Stimulated activated naive B cell treated with anti-CD40 and anti-IgM and Interleukin-4, amounts not matched to agents 10 μg/mL and 1 μg/mL and 100 μg/mL, for 72 hours (primary cell): Measurements from ENCODE around the gene PLCB2.

Experiments
- ATAC-seq, 2 donors: fragments of 150-1000 bp; cut with Tn5 transposase; replicated peaks; 2 replicates each; pipeline ENCODE4 v1.10.0; 2021; ENCODE audit warnings: moderate library complexity in 1 of 2
- DNase-seq: peaks from one replicate; pipeline ENCODE4 v3.0.0; 2021
- H3K27ac Mint-ChIP-seq: one replicate; pipeline ENCODE4 v1.8.0; 2022; ENCODE audit warnings: mild to moderate bottlenecking, mixed read lengths
- H3K27me3 Mint-ChIP-seq, 2 donors: one replicate each; pipeline ENCODE4 v1.8.0; 2022; ENCODE audit warnings: mixed read lengths in 2 of 2
- H3K36me3 Mint-ChIP-seq, 2 donors: one replicate each; pipeline ENCODE4 v1.8.0; 2022; ENCODE audit warnings: mixed read lengths in 2 of 2, mild to moderate bottlenecking in 1 of 2
- H3K4me1 Mint-ChIP-seq, 2 donors: one replicate each; pipeline ENCODE4 v1.8.0; 2022; ENCODE audit warnings: mixed read lengths in 2 of 2, mild to moderate bottlenecking in 1 of 2
- H3K4me3 Mint-ChIP-seq, 2 donors: one replicate each; pipeline ENCODE4 v1.8.0; 2022; ENCODE audit warnings: mild to moderate bottlenecking in 2 of 2, mixed read lengths in 2 of 2, moderate library complexity in 1 of 2
- H3K9me3 Mint-ChIP-seq, 2 donors: one replicate each; pipeline ENCODE4 v1.8.0; 2022; ENCODE audit warnings: mixed read lengths in 2 of 2, mild to moderate bottlenecking in 1 of 2

Gene PLCB2

DNA sequence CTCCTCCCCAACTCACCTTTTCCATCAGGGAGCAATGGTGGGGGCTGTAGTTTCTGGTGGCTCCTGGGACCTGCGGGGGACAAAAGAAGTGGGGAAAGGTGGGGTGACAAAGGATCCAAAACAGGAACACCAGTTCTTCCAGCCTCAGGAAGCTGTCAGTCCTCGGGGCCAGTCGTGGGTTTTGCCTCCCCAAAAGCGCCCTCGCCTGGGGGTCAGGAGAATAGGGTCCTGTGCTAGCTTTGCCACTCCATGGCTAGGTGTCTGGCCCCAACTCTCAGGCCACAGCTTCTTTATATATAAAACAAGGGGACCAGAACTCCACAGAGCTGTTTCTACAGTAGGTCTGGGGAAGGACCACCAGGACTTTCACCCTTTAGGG lies 29.0 kb upstream of the PLCB2 start:
- peaks cover 2 to 3% of the 10 kb centered on the region in 2 donors for H3K36me3 Mint-ChIP-seq
- H3K27me3 Mint-ChIP-seq: peaks cover 4 to 28% of the 10 kb centered on the region in 2 donors
- peaks cover 38 to 66% of the 10 kb centered on the region in 2 donors for H3K4me1 Mint-ChIP-seq
- DNase-seq (no peak), ATAC-seq (no peak)
- no peaks in the 10 kb centered on the region for H3K9me3 Mint-ChIP-seq
- H3K4me3 Mint-ChIP-seq: no peak overlapping the region
- no peak overlapping the region for H3K27ac Mint-ChIP-seq

DNA sequence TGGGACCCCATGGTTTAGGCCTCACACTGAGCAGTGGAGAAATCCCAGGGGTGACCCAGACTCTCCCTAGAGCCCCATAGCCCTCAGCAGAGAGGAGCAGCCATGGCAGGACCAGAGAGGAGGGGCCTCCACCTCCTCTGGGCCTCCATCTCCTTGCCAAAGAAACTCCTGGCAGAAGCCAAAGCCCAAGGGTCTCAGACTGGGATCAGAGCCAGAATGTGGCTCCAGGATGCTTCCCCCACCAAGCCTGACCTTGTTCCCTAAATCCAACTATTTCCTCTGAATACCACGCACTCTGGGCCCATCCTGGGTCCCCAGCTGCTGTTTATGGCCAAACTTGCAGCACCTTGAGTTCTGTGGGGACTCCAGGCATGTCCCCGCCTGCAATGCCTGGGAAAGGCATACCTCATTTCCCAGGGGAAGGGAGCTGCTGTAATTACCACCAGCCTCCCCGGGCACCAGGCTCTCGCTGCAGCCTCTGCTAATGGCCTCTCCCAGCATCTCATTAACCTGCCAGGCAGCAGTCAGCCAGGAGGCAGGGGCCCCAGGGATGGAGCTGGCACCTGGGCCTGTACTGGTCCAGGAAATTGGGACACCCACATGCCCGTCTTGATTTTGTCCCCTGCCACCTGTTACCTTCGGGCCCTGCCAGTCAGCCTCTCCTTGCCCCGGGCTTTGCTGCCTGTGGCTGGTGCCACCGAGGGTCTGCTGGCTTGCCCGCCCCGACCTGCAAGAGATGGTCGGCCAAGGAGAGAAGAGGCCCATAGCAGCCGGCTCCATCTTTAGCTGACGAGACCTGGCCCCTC lies 28.4 kb upstream of the PLCB2 start:
- Mint-ChIP-seq H3K27ac (no peak overlapping the region), H3K4me1 (peaks cover 38 to 67% of the 10 kb centered on the region in 2 donors), H3K4me3 (no peak overlapping the region), H3K36me3 (peaks cover 2 to 3% of the 10 kb centered on the region in 2 donors), H3K27me3 (peaks cover 4 to 28% of the 10 kb centered on the region in 2 donors), H3K9me3 (no peaks in the 10 kb centered on the region)
- DNase-seq (no peak), ATAC-seq (no peak)

DNA sequence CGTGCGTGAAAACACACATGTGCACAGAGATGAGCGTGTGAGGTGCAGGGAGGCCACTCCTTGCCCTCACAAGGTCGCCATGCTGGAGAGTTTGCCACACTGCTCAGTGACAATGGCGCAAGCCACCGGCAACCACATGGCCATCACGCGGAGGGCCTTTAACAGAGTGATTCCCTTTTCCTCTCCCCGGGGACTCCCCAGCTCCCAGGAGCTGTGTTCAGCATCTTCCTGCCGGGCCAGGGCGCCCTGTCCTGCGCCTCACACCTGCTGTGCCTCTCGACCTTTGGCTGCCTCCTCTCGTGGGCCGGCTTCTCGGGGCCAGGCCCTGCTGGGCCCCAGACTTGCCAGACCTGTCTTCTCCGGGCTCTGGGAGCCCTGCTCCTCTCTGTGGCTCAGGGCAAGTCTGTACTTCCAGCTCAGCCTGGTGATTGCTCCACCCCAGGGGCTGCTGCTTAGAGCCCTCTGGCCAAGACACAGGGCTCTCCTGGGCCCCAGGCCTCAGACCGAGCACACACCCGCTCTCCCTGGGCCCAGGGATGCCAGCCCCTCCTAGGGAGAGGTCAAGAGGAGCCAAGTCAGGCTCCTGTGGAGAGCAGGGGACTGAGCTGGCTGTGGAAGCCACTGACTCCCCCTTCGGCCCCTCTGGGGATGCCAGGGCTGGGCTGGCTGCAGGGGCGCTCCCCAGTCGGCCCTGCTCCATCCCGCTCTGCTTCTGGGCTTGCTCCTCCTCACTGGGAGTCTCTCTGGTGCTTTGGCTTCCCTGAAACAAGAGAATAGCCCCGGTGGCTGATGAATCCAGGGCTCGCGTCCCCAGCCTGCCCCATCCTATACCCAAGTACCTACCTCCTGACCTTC lies 27.4 kb upstream of the PLCB2 start:
- Mint-ChIP-seq H3K9me3 (no peaks in the 10 kb centered on the region), H3K4me3 (no peak overlapping the region), H3K27ac (no peak overlapping the region), H3K4me1 (peaks cover 38 to 67% of the 10 kb centered on the region in 2 donors), H3K27me3 (peaks cover 4 to 28% of the 10 kb centered on the region in 2 donors), H3K36me3 (peaks cover 2 to 3% of the 10 kb centered on the region in 2 donors)
- ATAC-seq: no peak
- DNase-seq: no peak

DNA sequence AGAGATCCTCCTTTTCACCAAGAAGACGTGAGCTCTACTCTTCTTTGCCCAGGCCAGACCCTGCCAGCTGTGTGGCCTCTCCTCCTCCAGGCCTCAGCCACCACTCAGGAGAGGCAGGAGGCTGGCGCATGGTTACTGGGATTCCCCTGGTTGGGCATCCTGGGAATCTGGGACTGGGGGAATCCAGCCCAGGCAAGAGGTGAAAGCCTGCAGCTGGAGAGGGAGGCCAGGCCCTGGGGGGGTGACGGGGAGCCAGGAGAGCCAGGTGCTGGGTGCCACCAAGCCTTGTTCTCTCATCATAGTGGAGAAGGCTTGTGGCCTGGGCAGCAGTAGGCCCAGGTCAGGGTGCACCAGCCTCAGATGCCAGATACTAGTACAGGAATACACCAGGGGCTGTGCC lies 26.8 kb upstream of the PLCB2 start:
- ATAC-seq (peak; percentile 6 to 17), DNase-seq (no peak)
- H3K4me3 Mint-ChIP-seq: peak overlapping the region in 1 of 2 donors; percentile 73
- peak overlapping the region; percentile 77 for H3K27ac Mint-ChIP-seq
- peaks cover 2 to 3% of the 10 kb centered on the region in 2 donors for H3K36me3 Mint-ChIP-seq
- H3K27me3 Mint-ChIP-seq: peaks cover 4 to 29% of the 10 kb centered on the region in 2 donors
- H3K4me1 Mint-ChIP-seq: peaks cover 38 to 68% of the 10 kb centered on the region in 2 donors
- H3K9me3 Mint-ChIP-seq: no peaks in the 10 kb centered on the region

DNA sequence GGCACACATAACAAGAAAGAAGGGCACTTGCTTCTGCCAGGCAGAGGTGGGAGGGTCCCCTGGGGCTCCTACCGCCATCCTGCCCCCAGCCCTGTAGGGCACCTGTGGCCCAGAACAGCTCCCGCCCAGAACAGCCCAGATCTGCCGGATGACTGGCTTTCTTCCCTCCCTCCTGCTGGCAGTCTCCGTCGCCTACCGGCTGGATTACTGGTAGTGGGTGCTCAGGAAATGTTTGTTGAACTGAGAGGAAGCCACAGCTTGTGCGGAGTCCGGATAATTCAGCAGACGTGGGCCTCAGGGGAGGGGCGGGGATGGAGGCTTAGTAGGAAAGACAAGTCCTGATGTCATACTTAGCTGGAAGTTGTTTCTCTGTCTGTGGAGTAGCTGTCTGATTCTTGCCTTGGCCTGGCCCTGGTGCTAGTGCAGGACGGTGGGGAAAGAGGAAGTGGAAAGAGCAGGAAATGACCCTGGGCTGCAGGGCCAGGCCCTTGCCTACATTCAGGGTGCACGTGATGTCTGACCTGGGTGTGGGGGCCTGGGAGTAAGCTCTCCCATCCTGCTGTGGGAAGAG lies 26.3 kb upstream of the PLCB2 start:
- peaks cover 38 to 73% of the 10 kb centered on the region in 2 donors for H3K4me1 Mint-ChIP-seq
- ATAC-seq: peak; percentile 78
- DNase-seq: peak; percentile 30
- peaks cover 3% of the 10 kb centered on the region in 2 donors for H3K36me3 Mint-ChIP-seq
- no peaks in the 10 kb centered on the region for H3K9me3 Mint-ChIP-seq
- H3K4me3 Mint-ChIP-seq: peak overlapping the region; percentile 59 to 73
- peaks cover 4 to 34% of the 10 kb centered on the region in 2 donors for H3K27me3 Mint-ChIP-seq
- H3K27ac Mint-ChIP-seq: peak overlapping the region; percentile 77

DNA sequence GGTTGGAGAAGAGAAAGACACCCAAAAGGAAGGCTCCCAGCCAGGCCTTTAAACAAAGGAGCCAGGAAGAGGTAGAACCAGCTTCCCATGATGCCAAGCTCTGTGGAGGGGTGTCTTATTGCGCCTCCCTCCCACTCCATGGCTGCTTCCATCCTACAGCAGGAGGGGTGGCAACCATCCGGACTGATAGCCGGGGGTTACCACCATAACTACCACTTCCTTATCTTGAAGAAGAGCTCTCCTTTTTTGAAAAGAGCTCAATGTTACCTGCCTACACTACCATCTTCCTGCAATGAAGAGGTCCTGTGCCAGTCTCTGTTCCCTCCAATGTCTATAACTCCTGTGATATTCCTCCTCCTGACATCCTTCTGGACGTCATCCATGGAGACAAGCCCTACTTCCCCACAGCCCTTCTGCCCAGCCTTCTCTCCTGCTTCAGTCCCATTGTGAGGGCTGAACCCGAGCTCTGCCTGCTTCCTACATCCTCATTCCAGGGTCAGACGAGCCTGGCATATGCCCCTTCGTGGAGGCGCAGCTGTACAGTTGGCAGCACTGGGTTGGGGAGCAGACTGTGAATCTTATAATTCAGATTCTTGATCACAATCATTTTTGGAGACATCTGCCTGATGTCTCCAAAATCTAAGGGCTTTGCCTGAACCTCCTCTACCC lies 24.5 kb upstream of the PLCB2 start:
- Mint-ChIP-seq H3K27ac (no peak overlapping the region), H3K36me3 (peaks cover 8 to 11% of the 10 kb centered on the region in 2 donors), H3K9me3 (no peaks in the 10 kb centered on the region), H3K4me3 (no peak overlapping the region), H3K4me1 (peaks cover 34 to 77% of the 10 kb centered on the region in 2 donors), H3K27me3 (peaks cover 4 to 24% of the 10 kb centered on the region in 2 donors)
- ATAC-seq (no peak), DNase-seq (no peak)

DNA sequence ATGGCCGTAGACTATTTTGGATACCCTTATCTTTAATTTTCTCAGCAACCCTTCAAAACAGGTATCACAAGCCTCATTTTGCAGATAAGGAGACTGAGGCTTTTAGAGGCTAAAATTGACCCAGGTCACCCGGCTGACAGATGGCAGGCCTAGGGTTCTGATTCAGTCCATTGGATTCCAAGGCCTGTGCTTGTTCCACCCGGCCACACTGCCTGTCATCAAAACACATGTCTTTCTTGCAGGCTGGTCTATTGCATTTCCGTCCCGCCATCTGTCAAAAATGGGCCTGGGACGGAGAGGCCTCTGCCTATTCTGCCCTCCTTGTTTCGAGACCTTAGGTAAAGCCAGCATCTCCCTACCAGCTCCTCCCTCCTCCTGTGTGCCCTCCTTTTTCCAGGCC lies 23.9 kb upstream of the PLCB2 start:
- H3K4me3 Mint-ChIP-seq: no peak overlapping the region
- peaks cover 33 to 71% of the 10 kb centered on the region in 2 donors for H3K4me1 Mint-ChIP-seq
- no peaks in the 10 kb centered on the region for H3K9me3 Mint-ChIP-seq
- H3K36me3 Mint-ChIP-seq: peaks cover 8 to 12% of the 10 kb centered on the region in 2 donors
- DNase-seq: no peak
- ATAC-seq: no peak
- peaks cover 0 to 19% of the 10 kb centered on the region in 2 donors for H3K27me3 Mint-ChIP-seq
- no peak overlapping the region for H3K27ac Mint-ChIP-seq

DNA sequence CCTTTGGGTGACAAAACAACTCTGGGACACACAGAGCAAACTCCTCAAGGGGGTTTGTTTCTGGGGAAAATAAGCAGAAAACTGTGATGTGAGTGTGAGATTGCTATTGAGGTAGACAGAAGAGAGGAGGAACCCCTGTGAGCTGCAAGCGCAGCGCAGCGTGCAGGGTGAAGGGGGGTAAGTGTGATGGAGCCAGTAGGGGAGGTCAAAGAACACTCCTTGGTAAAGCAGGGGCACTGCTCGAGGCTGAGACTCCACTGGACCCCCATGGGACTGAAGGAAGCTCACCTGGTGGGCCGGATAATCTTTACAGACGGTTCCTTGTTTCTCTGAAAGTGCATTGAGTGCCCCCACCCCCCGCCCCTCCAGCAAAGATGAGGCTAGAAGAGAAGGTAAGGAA lies 23.3 kb upstream of the PLCB2 start:
- Mint-ChIP-seq H3K27me3 (peaks cover 0 to 14% of the 10 kb centered on the region in 2 donors), H3K36me3 (peaks cover 10 to 15% of the 10 kb centered on the region in 2 donors), H3K27ac (no peak overlapping the region), H3K4me1 (peaks cover 31 to 65% of the 10 kb centered on the region in 2 donors), H3K4me3 (no peak overlapping the region), H3K9me3 (no peaks in the 10 kb centered on the region)
- DNase-seq (no peak), ATAC-seq (no peak)

DNA sequence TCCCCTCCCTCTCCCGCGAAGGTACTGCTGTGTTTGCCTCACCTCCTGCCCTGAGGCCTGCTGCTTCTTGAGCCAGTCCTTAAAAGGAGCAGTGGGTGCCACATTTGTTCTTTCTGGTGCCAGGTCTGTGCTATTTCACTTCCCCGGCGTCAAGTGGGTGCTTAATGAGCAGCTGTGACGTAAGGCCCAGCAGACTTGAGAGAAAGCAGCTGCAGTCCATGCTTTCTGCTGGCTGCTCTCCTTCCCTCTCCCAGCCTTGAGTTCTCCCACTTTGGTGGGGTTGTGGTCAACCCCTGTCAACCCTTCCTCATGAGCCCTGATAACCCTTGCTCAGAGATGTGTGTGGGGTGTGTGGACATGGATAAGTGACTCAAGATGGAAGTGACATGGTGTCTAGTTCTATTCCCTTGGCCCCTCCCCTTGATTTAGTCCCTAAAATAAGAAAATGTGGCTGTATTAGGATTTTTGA lies 22.7 kb upstream of the PLCB2 start:
- peaks cover 28 to 65% of the 10 kb centered on the region in 2 donors for H3K4me1 Mint-ChIP-seq
- ATAC-seq (no peak), DNase-seq (no peak)

DNA sequence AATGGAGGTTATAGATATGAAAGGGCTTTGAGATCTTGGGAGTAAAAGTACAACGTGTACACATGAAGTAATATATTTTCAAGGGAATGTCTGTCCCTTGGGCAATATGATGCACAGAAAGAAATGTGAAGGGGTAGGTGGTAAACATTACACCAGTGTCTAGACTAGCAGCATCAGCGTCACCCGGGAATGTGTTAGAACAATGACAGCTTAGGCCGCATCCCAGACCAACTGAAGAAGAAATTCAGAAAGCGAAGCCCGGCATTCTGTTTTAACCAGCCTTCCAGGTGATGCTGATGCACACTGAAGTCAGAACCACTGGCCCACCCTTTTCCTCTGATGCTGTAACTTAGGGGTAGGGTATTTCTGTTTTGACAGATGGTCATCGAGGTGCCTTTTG lies 22.1 kb upstream of the PLCB2 start:
- ATAC-seq (no peak), DNase-seq (no peak)
- Mint-ChIP-seq H3K4me3 (no peak overlapping the region), H3K9me3 (no peaks in the 10 kb centered on the region), H3K27ac (no peak overlapping the region), H3K27me3 (peaks cover 0 to 10% of the 10 kb centered on the region in 2 donors), H3K4me1 (peaks cover 29 to 65% of the 10 kb centered on the region in 2 donors), H3K36me3 (peaks cover 10 to 18% of the 10 kb centered on the region in 2 donors)

More for the DNA sequence above, 22.7 kb upstream of the PLCB2 start:
- Mint-ChIP-seq H3K9me3 (no peaks in the 10 kb centered on the region), H3K4me3 (no peak overlapping the region), H3K36me3 (peaks cover 10 to 15% of the 10 kb centered on the region in 2 donors), H3K27ac (no peak overlapping the region), H3K27me3 (peaks cover 0 to 10% of the 10 kb centered on the region in 2 donors)

DNA sequence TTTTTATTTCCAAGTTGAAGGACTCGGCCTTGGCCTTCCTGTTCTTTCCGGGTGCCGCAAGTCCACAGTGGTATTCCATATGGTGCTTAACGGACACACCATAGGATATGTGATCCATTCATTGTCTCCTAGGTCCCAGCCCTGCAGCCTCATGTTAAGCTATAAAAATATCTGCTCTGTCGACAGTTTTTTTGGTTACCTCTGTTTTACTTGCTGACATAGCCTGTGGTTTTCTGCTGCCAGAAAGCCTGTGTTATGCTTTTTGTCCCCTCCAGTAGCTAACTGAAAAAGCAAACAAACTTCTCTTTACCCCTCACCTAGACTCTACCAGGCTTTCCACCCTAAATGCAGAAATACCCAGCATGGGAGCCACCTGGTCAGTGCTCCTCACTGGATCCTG lies 21.0 kb upstream of the PLCB2 start:
- DNase-seq: no peak
- no peak for ATAC-seq
- Mint-ChIP-seq H3K36me3 (peaks cover 7 to 18% of the 10 kb centered on the region in 2 donors), H3K4me1 (peaks cover 21 to 58% of the 10 kb centered on the region in 2 donors), H3K27me3 (peaks cover 0 to 10% of the 10 kb centered on the region in 2 donors), H3K27ac (no peak overlapping the region), H3K4me3 (no peak overlapping the region), H3K9me3 (no peaks in the 10 kb centered on the region)

DNA sequence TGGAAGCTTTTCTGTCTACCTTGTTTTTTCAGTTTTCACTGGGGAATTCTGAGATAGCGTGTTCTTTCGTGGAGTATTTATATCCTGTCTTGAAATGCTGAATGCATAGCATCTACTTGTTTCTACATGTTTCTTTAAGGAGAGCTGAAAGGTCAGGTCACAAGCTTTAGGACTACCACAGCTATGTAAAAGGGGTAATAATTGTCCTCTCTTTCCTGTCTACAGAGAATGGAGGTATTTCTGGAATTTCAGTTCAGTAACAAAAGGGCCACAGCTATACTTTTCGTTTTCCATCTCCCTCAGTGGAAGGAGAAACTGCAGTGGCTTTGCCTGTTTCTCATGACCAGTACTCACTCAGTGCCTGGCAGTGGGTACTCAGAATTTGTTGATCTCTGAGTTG lies 20.4 kb upstream of the PLCB2 start:
- H3K27me3 Mint-ChIP-seq: peaks cover 0 to 10% of the 10 kb centered on the region in 2 donors
- no peaks in the 10 kb centered on the region for H3K9me3 Mint-ChIP-seq
- ATAC-seq (no peak), DNase-seq (no peak)
- peaks cover 18 to 55% of the 10 kb centered on the region in 2 donors for H3K4me1 Mint-ChIP-seq
- H3K36me3 Mint-ChIP-seq: peaks cover 7 to 18% of the 10 kb centered on the region in 2 donors
- H3K27ac Mint-ChIP-seq: no peak overlapping the region
- no peak overlapping the region for H3K4me3 Mint-ChIP-seq

DNA sequence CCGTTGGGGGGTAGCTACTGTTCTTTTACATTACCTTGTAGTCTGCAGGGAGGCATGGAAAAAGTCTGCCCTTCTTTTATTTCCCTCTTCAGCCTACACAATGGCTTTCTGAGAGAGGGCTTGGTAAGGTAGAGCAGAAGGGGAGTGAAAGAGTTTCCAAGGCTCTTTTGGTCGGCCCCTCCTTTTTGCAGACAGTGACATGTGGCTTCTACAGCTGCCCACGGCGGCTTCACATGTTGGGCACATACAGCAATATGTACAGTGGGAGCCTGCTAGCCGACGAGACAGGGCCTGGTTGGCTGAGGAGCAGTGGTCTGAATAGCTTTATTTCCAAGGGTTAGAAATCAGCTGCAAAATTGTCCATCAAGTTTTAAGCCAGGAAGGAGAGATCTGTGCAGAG lies 19.7 kb upstream of the PLCB2 start:
- Mint-ChIP-seq H3K4me3 (no peak overlapping the region), H3K36me3 (peaks cover 7 to 15% of the 10 kb centered on the region in 2 donors), H3K27ac (no peak overlapping the region), H3K4me1 (peaks cover 16 to 54% of the 10 kb centered on the region in 2 donors), H3K27me3 (peaks cover 0 to 10% of the 10 kb centered on the region in 2 donors), H3K9me3 (no peaks in the 10 kb centered on the region)
- ATAC-seq: no peak
- DNase-seq: no peak
